22Rv1 (cell line): Measurements from ENCODE around the gene GZMM.

ENCODE experiments used
- H3K27ac ChIP-seq: fragments of 450-650 bp; 2 replicates; pipeline ENCODE4 v1.5.1; 2017
- ZFX ChIP-seq: fragments of 450-650 bp; IDR thresholded peaks from 2 replicates; pipeline ENCODE4 v1.6.1; 2017; ENCODE audit warnings: antibody characterized with exemption, borderline replicate concordance
- TF ChIP-seq, protein P1 (sequence below): fragments of 450-650 bp; IDR thresholded peaks from 2 replicates; pipeline ENCODE4 v1.5.1; 2017; ENCODE audit warnings: mild to moderate bottlenecking

Gene GZMM

DNA sequence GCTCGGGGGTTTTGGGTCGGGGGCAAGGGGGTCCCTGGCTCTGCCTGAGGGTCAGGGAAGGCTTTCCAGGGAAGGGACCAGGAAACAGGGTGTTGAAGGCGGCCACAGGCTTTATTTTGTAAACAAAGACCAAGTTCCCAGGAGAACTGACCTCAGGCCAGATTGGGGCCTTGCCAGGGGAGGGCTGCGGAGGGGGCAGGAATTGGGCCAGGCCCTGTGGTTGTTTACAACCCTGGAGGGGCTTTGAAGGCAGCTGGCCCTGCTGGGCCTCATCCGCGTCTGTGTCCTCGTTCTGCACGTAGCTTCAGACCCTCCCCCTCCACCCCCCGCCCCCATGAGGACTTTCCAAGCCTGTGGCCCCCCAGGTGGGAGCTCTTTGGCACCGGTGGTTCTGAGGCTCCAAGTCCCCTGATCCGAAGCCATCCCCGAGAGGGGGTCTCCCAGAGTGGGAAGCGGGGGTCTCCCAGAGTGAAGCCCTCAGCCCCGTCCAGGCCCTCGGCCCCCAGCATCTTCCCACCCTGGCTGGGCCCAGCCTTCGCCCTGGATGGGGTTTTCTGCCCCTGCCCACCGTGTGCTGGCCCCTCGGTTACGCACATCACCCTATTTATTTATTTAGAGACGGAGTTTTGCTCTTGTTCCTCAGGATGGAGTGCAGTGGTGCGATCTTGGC is 15.1 kb downstream of the GZMM start:
- TF ChIP-seq ZFX, result no peak
- TF ChIP-seq, protein P1, sequence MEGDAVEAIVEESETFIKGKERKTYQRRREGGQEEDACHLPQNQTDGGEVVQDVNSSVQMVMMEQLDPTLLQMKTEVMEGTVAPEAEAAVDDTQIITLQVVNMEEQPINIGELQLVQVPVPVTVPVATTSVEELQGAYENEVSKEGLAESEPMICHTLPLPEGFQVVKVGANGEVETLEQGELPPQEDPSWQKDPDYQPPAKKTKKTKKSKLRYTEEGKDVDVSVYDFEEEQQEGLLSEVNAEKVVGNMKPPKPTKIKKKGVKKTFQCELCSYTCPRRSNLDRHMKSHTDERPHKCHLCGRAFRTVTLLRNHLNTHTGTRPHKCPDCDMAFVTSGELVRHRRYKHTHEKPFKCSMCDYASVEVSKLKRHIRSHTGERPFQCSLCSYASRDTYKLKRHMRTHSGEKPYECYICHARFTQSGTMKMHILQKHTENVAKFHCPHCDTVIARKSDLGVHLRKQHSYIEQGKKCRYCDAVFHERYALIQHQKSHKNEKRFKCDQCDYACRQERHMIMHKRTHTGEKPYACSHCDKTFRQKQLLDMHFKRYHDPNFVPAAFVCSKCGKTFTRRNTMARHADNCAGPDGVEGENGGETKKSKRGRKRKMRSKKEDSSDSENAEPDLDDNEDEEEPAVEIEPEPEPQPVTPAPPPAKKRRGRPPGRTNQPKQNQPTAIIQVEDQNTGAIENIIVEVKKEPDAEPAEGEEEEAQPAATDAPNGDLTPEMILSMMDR, result no peak
- no peak overlapping the region for H3K27ac ChIP-seq

DNA sequence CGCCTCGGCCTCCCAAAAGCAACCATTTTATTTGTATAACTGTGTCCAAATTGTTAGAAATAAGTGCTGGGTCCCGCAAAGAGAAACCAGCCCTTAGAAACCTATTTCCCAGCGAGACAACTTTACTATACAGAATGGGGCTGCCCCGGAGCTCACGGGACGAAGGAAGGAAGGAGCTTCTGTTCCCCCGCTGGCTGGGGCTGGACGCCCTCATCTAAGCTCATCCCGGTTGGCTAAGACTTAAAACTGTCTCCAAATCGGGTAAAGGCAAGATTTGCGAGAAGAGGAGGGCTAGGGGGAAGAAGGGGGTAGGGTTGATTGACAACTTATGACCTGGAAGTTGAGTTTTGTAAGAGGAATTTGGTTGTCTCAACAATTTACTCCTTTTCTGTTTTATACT is 16.3 kb downstream of the GZMM start:
- TF ChIP-seq, protein P1, result no peak
- no peak for TF ChIP-seq ZFX
- no peak overlapping the region for H3K27ac ChIP-seq

DNA sequence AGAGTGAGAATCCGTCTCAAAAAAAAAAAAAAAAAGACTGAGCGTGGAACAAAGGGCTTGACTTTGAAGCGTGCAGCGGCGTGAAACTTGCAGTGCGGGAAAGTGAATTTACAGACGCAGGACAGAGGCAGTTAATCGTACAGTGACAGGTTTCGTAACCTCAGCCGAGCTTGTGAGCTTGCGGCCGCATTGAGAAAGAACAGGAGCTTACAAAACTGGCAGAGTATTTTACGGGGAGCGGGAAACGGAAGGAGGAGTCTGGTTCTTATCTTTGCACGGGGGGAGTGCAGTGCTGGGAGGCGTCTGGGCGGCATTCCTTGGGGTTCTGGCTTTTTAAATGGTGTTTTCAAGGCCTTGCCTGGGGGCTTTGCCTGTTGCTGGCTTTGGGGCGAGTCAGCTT is 22.6 kb downstream of the GZMM start:
- no peak overlapping the region for H3K27ac ChIP-seq
- TF ChIP-seq, protein P1, result no peak
- no peak for TF ChIP-seq ZFX

DNA sequence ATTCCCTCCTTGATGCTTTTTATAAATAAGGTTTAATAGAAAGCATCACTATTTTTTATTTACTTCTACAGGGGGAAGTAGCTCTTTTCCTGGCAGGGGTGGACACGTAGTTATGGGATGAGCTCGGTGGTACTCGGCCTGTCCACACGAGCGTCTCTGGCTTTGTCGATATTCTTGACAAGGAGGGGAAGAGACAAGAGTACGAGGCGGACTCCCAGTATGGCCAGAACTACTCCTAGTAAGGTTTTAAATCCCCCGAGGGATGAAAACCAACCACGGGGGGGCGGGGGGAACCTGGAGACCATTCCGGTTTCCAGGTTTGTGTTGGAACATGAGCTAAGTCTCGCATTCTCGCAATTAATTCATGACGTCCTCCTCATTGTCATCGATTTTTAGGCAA is 23.0 kb downstream of the GZMM start:
- TF ChIP-seq, protein P1, result no peak
- TF ChIP-seq ZFX, result no peak

DNA sequence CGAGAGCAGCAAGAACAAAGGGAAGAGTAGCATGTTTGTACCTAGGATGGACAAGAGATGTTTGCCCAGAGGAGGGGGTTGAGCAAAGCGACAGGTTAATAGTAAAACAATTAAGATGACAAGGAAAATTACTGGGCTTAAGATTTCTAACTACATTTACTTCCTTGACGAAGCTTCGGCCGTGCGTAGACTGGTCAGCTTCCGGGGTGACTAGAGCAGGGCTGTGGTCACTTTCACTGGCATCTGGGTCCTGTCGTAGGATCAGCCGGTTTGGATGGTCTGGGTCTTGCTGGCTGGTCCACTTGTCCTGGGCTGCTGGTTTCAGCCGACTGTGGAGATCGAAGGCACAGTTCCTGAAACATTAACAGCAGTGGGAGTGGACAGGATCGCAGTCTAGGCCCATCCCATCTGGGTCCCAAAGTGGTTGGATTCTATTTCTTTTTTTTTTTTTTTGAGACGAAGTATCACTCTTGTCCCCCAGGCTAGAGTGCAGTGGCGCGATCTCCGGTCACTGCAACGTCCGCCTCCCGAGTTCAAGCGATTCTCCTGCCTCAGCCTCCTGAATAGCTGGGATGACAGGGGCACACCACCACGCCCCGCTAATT is 23.5 kb downstream of the GZMM start:
- H3K27ac ChIP-seq, result no peak overlapping the region

More for the DNA sequence above, 23.0 kb downstream of the GZMM start:
- H3K27ac ChIP-seq, result no peak overlapping the region

DNA sequence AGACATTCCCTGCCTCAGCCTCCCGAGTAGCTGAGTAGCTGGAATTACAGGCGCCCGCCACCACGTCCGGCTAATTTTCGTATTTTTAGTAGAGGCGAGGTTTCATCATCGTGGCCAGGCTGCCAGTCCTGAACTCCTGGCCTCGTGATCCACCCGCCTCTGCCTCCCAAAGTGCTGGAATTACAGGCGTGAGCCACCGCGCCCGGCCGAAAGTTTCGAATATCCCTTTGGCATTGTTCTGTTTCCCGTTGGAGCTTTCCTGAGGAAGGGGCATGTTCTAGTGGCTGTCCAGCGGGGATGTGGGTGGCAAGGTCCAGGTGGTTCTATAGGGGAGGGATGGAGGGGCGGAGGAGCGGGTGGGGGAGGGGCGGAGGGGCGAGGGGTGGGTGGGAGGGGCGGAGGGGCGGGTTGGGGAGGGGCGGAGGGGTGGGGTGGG is 26.4 kb downstream of the GZMM start:
- H3K27ac ChIP-seq, result no peak overlapping the region; the same call in 1 of the 2 replicates
- TF ChIP-seq ZFX, result no peak
- TF ChIP-seq, protein P1, result no peak

More for the DNA sequence above, 23.5 kb downstream of the GZMM start:
- no peak for TF ChIP-seq ZFX
- TF ChIP-seq, protein P1, result no peak

DNA sequence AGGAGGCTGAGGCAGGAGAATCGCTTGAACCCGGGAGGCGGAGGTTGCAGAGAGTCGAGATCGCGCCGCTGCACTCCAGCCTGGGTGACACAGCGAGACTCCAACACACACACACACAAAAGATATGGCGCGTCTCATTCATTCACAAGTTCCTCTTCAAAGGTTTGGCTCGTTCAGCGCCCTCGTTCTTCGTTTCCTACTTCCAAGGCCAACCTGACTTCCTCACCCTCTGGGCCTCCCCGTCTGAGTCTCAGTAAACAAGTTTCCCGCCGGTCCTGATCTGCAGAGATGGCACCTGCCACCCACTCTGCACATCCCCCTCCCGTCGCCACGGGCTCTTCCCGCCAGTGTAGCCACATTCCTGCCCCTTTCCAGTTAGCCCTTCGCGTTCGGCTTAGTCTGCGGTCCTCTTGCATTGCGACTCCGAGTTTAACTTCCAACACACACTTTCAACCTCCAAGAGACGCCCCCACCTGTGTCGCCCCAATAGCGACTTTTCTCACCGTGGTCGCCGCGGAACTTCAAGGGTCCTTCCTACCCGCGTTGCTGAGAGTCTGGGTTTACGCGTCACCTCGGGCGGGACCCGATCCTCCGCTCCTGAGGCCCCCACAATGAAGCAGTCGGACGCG is 27.2 kb downstream of the GZMM start:
- peak overlapping the region; percentile 99 for H3K27ac ChIP-seq
- TF ChIP-seq ZFX, result no peak
- TF ChIP-seq, protein P1, result no peak
